OCI-LY3 (cell line): ENCODE data around the gene SLC35B2.
"Not testable (repeated sequence)": the region's sequence is repeated elsewhere in the genome, so short reads cannot be mapped to it uniquely, and the experiment has no call there.

Experiments
- H2AFZ ChIP-seq: fragments of 200-600, 300-600 bp; shearing (Covaris generic); 2 replicates; pipeline ENCODE4 v1.6.0; 2014; ENCODE audit warnings: antibody characterized with exemption, low read depth, low read length
- H3K27ac ChIP-seq: fragments of 200-600, 300-600 bp; sonication (generic); 2 replicates; pipeline ENCODE4 v1.5.1; 2014; ENCODE audit warnings: mild to moderate bottlenecking, low read length, moderate library complexity, mixed read lengths
- H3K27me3 ChIP-seq: fragments of 200-600, 300-600 bp; sonication (generic); 2 replicates; pipeline ENCODE4 v1.6.1; 2014; ENCODE audit warnings: low read depth, low read length, mixed read lengths
- H3K36me3 ChIP-seq: fragments of 200-600, 300-600 bp; sonication (generic); replicated peaks from 2 replicates; pipeline ENCODE3; 2014; ENCODE audit warnings: low read depth, low read length, mixed read lengths
- H3K4me1 ChIP-seq: fragments of 300-600, 200-600 bp; sonication (generic); 2 replicates; pipeline ENCODE4 v1.6.1; 2014; ENCODE audit warnings: low read length, mixed read lengths
- H3K4me2 ChIP-seq: fragments of 200-600, 300-600 bp; sonication (generic); 2 replicates; pipeline ENCODE4 v1.6.1; 2014; ENCODE audit warnings: low read length, mixed read lengths
- H3K4me3 ChIP-seq: fragments of 300-600, 200-600 bp; sonication (generic); 2 replicates; pipeline ENCODE4 v1.5.1; 2014; ENCODE audit warnings: antibody characterized with exemption, mild to moderate bottlenecking, low read length, moderate library complexity
- H3K79me2 ChIP-seq: fragments of 300-600, 200-600 bp; shearing (Covaris generic); 2 replicates; pipeline ENCODE4 v1.6.1; 2014; ENCODE audit warnings: mild to moderate bottlenecking, low read length, mixed read lengths
- H3K9ac ChIP-seq: fragments of 300-600, 200-600 bp; shearing (Covaris generic); 2 replicates; pipeline ENCODE4 v1.6.0; 2014; ENCODE audit warnings: mild to moderate bottlenecking, low read length, moderate library complexity
- H3K9me3 ChIP-seq: fragments of 200-600, 300-600 bp; shearing (Covaris generic); 2 replicates; pipeline ENCODE4 v1.6.1; 2014; ENCODE audit warnings: low read length, mixed read lengths; ENCODE audit not compliant: insufficient read depth
- H4K20me1 ChIP-seq: fragments of 200-600, 300-600 bp; sonication (generic); 2 replicates; pipeline ENCODE4 v1.6.1; 2016; ENCODE audit warnings: low read length, mixed read lengths; ENCODE audit not compliant: insufficient read depth
- EZH2phosphoT487 ChIP-seq: fragments of 200-600 bp; shearing (Covaris generic); IDR thresholded peaks from 2 replicates; pipeline ENCODE4 v1.6.1; 2018; ENCODE audit warnings: antibody characterized with exemption, mixed run types, low read depth
- TF ChIP-seq, protein P1 (sequence below): fragments of 200-600, 300-600 bp; sonication (generic); IDR thresholded peaks from 2 replicates; pipeline ENCODE4 v1.5.1; 2014; ENCODE audit warnings: antibody characterized with exemption, low read length, low read depth

Gene SLC35B2

DNA sequence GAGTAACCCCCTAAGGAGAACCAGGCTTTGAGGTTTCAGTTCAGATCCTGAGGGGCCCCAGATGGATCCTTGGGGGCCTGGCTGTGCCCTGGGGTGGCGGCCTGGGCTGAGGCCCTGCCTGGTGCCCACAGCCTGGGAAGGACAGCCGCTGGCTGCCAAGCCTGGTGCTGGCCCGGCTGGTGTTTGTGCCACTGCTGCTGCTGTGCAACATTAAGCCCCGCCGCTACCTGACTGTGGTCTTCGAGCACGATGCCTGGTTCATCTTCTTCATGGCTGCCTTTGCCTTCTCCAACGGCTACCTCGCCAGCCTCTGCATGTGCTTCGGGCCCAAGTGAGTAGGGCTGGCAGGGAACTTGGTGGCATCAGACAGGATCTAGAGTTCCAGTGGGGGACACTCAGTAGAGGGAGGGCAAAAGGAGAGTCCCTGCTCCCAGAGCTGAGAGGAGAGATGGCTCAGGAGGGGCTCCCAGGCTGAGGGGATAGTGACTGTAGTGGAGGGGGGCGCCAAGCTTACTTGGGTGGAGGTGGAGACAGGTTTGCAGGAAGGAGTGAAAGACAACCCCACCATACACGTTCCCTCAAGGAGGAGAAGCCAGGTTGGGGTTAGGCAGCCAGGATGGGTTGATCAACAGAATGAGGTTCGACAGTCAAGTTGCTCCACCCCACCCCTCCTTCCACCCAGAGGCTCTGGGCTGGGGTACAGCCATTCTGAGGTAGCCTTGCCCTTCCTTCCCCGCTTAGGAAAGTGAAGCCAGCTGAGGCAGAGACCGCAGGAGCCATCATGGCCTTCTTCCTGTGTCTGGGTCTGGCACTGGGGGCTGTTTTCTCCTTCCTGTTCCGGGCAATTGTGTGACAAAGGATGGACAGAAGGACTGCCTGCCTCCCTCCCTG is 24.4 kb downstream of the SLC35B2 start:
- no peak overlapping the region for H3K27ac ChIP-seq
- TF ChIP-seq, protein P1, sequence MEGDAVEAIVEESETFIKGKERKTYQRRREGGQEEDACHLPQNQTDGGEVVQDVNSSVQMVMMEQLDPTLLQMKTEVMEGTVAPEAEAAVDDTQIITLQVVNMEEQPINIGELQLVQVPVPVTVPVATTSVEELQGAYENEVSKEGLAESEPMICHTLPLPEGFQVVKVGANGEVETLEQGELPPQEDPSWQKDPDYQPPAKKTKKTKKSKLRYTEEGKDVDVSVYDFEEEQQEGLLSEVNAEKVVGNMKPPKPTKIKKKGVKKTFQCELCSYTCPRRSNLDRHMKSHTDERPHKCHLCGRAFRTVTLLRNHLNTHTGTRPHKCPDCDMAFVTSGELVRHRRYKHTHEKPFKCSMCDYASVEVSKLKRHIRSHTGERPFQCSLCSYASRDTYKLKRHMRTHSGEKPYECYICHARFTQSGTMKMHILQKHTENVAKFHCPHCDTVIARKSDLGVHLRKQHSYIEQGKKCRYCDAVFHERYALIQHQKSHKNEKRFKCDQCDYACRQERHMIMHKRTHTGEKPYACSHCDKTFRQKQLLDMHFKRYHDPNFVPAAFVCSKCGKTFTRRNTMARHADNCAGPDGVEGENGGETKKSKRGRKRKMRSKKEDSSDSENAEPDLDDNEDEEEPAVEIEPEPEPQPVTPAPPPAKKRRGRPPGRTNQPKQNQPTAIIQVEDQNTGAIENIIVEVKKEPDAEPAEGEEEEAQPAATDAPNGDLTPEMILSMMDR = no peak
- no peak overlapping the region for H3K4me3 ChIP-seq
- H3K4me2 ChIP-seq = no peak overlapping the region
- H4K20me1 ChIP-seq = peaks cover 15% of the 10 kb centered on the region
- peaks cover 8% of the 10 kb centered on the region for H3K4me1 ChIP-seq
- H3K9me3 ChIP-seq = no peaks in the 10 kb centered on the region
- H3K27me3 ChIP-seq = no peaks in the 10 kb centered on the region
- peaks cover 61% of the 10 kb centered on the region for H3K36me3 ChIP-seq
- peaks cover 8% of the 10 kb centered on the region for H3K79me2 ChIP-seq
- no peak overlapping the region for H3K9ac ChIP-seq
- no peak overlapping the region for H2AFZ ChIP-seq

DNA sequence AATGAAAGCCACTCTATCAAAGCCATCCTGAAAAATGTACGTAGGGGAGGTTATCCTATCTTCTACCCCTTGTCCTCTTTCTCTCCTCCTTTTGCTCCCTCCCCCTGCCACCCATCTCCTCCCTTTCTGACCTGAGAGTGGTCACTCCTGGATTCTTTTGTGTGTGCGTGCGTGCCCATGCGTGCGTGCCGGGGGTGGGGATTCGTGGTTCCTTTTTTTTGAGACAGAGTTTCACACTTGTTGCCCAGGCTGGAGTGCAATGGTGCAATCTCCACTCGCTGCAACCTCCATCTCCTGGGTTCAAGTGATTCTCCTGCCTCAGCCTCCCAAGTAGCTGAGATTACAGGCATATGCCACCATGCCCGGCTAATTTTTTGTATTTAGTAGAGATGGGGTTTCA is 25.9 kb downstream of the SLC35B2 start:
- peaks cover 30% of the 10 kb centered on the region for H4K20me1 ChIP-seq
- not testable (repeated sequence) for H3K9ac ChIP-seq, H3K4me2 ChIP-seq, H2AFZ ChIP-seq, H3K4me1 ChIP-seq, H3K27ac ChIP-seq, H3K9me3 ChIP-seq, H3K27me3 ChIP-seq, H3K4me3 ChIP-seq
- peaks cover 23% of the 10 kb centered on the region for H3K79me2 ChIP-seq
- H3K36me3 ChIP-seq = peaks cover 73% of the 10 kb centered on the region

DNA sequence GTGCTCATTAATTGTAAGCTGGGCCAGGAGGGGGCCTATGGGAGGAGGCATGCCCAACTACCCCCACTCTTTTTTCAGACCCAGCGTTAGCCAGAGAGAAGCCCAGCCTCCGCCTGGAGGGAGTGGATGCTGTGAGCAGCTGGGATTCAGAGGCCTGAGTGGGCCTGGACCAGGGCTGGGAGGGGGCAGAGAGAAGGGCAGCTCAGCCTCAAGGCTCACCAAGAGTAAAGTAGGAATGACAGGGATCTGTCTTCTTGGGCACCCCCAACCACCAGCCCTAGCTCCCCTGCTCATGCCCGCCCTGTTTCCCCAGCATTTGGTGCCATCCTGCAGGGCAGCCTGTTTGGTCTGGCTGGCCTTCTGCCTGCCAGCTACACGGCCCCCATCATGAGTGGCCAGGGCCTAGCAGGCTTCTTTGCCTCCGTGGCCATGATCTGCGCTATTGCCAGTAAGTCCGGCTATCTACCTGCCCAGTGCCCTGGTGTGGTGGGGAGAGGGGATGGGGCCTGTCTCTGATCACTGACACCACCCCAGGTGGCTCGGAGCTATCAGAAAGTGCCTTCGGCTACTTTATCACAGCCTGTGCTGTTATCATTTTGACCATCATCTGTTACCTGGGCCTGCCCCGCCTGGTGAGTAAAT is 27.2 kb downstream of the SLC35B2 start:
- H3K36me3 ChIP-seq = peaks cover 70% of the 10 kb centered on the region
- H2AFZ ChIP-seq = no peak overlapping the region
- H3K4me1 ChIP-seq = peaks cover 14% of the 10 kb centered on the region
- no peak overlapping the region for H3K9ac ChIP-seq
- no peaks in the 10 kb centered on the region for H3K27me3 ChIP-seq
- no peak overlapping the region for H3K4me2 ChIP-seq
- H3K79me2 ChIP-seq = peaks cover 36% of the 10 kb centered on the region
- H3K9me3 ChIP-seq = no peaks in the 10 kb centered on the region
- TF ChIP-seq EZH2phosphoT487 = no peak
- TF ChIP-seq, protein P1 = no peak
- no peak overlapping the region for H3K27ac ChIP-seq
- H3K4me3 ChIP-seq = no peak overlapping the region
- peaks cover 39% of the 10 kb centered on the region for H4K20me1 ChIP-seq

DNA sequence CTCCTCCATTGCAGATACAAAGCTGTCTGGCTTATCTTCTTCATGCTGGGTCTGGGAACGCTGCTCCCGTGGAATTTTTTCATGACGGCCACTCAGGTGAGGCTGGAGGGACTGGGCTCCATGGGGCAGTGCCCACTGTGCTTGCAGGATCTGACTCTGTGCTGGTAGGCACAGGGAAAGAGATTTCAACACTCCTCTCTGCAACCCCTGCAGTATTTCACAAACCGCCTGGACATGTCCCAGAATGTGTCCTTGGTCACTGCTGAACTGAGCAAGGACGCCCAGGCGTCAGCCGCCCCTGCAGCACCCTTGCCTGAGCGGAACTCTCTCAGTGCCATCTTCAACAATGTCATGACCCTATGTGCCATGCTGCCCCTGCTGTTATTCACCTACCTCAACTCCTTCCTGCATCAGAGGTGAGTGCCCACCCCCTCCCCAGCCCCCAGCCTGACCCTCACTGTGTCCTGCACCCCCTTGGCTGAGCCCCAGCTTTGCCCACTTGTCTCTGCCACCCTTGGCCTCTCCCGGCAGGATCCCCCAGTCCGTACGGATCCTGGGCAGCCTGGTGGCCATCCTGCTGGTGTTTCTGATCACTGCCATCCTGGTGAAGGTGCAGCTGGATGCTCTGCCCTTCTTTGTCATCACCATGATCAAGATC is 27.8 kb downstream of the SLC35B2 start:
- Histone ChIP-seq H4K20me1 (peaks cover 45% of the 10 kb centered on the region), H3K79me2 (peaks cover 43% of the 10 kb centered on the region), H3K9ac (no peak overlapping the region), H3K36me3 (peaks cover 65% of the 10 kb centered on the region), H3K27ac (no peak overlapping the region), H3K4me2 (no peak overlapping the region), H3K9me3 (no peaks in the 10 kb centered on the region), H3K27me3 (no peaks in the 10 kb centered on the region), H3K4me1 (peaks cover 20% of the 10 kb centered on the region), H2AFZ (no peak overlapping the region), H3K4me3 (no peak overlapping the region)
- TF ChIP-seq, protein P1 = no peak
- no peak for TF ChIP-seq EZH2phosphoT487
